NCI-H2227 treated with DMSO at 0.1 percent for 48 hours (cell line): Measurements from ENCODE around the gene ATP2B2.

ENCODE experiments used
- DNase-seq: peaks from one replicate; lab custom pipeline; 2025; lab: John Stamatoyannopoulos, UW

The ATP2B2 gene

GRCh38 chr3:10278501-10278900 lies 226.9 kb downstream of the ATP2B2 start:
- DNase-seq = no peak

GRCh38 chr3:10277115-10277625 lies 228.2 kb downstream of the ATP2B2 start:
- no peak for DNase-seq

GRCh38 chr3:10274601-10275000 lies 230.8 kb downstream of the ATP2B2 start:
- DNase-seq = peak; percentile 19
